GM21515 (cell line): ENCODE measurements around the gene USP40.
"Not testable (repeated sequence)": the region's sequence is repeated elsewhere in the genome, so short reads cannot be mapped to it uniquely, and the experiment has no call there.

Experiments
- ATAC-seq: cut with Tn5 transposase; IDR thresholded peaks from one replicate; pipeline ENCODE4 v1.9.1; 2021; ENCODE audit not compliant: unreplicated experiment

The USP40 gene, protein sequence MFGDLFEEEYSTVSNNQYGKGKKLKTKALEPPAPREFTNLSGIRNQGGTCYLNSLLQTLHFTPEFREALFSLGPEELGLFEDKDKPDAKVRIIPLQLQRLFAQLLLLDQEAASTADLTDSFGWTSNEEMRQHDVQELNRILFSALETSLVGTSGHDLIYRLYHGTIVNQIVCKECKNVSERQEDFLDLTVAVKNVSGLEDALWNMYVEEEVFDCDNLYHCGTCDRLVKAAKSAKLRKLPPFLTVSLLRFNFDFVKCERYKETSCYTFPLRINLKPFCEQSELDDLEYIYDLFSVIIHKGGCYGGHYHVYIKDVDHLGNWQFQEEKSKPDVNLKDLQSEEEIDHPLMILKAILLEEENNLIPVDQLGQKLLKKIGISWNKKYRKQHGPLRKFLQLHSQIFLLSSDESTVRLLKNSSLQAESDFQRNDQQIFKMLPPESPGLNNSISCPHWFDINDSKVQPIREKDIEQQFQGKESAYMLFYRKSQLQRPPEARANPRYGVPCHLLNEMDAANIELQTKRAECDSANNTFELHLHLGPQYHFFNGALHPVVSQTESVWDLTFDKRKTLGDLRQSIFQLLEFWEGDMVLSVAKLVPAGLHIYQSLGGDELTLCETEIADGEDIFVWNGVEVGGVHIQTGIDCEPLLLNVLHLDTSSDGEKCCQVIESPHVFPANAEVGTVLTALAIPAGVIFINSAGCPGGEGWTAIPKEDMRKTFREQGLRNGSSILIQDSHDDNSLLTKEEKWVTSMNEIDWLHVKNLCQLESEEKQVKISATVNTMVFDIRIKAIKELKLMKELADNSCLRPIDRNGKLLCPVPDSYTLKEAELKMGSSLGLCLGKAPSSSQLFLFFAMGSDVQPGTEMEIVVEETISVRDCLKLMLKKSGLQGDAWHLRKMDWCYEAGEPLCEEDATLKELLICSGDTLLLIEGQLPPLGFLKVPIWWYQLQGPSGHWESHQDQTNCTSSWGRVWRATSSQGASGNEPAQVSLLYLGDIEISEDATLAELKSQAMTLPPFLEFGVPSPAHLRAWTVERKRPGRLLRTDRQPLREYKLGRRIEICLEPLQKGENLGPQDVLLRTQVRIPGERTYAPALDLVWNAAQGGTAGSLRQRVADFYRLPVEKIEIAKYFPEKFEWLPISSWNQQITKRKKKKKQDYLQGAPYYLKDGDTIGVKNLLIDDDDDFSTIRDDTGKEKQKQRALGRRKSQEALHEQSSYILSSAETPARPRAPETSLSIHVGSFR

DNA sequence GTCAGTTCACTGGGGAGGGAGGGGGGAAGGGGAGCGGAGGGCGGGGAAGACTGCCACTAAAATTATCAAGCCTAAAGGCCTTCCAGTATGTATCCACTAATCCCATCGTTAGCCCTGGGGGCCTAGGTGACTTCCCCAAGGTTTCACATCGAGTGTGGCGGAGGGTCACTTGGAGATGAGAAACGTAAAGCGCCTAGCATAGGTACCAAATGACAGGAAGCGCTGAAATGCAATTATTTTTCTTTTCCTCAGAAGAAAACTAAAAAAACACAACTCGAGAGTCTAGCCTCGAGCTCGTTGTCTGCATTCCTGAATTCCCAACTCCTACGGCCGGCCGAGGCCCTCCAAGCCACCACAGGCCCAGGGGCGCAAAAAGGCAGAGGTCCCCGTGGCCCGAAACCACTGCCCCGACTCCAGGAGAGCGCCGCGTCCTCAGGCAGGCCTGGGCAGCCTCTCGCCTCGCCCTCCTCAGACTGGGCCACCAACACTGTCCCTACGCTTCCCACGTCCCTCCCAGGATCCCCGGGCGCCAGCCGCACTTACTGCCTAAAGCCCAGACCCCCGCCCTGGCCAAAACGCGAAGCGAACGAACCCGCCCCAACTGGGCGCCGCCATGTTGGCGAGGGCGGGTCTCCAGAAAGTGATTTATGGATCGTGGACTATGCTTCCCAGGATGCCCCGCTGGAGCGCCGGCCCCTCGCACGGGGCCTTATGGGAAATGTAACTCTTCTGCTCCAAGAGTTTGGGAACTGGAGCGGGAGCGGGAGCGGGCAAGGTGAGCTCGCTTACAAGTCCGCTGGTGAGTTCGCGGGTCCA is at the start of gene USP40:
TSS of gene USP40 (minus strand) at position 642 of the 816 bp plus-strand sequence. CDS start 1,228 bp downstream, outside the sequence.
- peak; percentile 74 for ATAC-seq

DNA sequence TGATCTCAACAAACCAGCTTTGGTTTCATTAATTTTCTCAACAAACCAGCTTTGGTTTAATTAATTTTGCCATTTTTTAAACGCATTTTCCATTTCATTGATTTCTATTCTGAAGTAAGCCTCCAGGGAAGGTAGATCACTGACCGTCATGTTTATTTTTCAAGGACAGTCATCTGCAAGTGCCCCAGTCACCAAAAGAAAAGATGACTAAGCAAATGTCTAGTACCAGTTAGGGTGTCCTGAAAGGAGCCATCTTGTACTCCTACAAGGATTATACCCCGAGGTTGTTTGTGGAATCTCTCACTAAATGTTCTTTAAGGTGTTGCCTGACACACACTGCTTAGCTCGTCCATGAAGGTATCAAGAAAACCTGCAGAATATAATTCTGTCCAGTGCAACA is 44.7 kb upstream of the USP40 start:
- ATAC-seq = no peak

DNA sequence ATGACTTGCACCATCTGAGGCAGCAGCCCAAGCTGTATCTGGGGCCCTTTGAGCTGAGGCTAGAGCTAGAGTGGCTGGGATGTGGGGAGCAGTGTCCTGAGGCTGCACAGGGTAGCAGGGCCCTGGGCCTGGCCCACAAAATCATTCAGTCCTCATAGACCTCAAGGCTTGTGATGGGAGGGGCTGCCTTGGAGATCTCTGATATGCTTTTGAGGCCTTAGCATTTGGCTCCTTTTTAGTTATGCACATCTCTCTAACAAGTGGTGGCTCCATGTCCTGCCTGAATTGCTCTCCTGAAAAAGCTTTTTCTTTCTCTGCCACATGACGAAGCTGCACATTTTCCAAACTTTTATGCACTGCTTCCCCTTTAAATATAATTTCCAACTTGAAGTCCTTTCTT is 39.1 kb upstream of the USP40 start:
- no peak for ATAC-seq

DNA sequence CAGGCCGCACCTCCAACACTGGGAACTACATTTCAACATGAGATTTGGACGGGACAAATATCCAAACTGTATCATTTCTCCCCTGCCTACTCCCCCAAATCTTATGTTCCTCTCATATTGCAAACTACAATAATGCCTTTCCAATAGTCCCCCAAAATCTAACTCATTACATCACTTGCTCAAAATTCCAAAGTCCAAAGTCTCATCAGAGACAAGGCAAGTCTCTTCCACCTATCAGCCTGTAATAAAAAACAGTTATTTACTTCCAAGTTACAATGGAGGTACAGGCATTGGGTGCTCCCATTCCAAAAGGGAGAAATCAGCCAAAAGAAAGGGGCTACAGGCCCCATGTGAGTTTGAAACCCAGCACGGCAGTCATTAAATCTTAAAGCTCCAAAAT is 38.2 kb upstream of the USP40 start:
- no peak for ATAC-seq

DNA sequence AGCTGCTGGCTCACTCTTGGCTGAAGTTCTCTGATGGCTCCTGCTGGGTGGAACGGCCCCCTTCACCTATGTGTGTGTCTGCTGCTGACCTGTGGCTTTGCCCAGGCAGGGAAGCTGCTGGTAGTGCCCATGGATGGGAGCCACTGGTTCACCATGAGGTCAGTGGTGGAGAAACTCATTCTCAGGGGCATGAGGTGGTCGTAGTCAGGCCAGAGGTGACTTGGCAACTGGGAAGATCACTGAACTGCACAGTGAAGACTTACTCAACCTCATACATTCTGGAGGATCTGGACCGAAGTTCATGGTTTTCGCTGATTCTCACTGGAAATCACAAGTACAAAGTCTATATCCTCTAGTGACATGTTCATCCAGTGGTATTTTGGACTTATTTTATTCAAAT is 36.9 kb upstream of the USP40 start:
- no peak for ATAC-seq

DNA sequence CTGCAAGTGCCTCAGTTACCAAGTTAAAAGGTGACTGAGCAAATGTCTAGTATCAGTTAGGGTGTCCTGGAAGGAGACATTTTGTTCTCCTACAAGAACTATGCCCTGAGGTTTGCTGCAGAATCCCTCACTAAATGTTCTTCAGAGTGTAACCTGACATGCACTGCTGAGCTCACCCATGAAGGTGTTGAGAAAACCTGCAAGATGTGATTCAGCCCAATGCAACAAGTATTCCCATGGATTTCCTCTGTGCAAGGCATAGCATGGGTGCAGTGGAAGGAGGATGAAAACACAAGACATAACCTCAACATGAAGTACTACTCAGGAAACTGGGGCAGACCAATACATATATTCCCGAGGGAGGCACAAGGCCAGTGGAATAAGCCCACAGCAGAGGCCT is 35.5 kb upstream of the USP40 start:
- no peak for ATAC-seq

DNA sequence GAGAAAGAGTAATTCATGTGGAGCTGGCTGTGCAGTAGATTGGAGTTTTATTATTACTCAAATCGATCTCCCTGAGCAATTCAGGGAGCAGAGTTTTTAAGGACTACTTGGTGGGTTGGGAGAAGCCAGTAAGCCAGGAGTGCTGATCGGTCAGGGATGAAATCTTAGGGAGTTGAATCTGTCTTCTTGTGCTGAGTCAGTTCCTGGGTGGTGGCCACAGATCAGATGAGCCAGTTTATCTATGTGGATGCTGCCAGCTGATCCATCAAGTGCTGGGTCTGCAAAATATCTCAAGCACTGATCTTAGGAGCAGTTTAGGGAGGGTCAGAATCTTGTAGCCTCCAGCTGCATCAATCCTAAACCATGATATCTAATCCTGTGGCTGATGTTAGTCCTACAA is 33.8 kb upstream of the USP40 start:
- ATAC-seq = no peak

DNA sequence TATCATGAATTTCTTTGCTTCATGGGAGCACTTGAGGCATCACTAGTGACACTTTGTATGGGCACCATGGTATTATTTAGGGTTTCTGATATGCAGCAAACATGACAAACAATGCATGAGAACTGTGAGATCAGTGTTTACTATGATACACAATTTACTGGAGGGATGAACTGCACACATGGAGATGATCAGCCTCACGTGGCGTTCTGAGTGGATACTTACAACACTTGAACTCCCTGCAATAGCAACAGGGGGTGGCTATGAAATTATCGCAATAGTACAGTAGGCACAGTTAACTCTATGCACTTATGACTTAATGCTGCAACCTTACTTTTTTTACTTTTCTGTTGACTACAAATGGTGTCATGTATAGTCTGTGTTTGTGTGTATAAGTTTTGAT is 32.4 kb upstream of the USP40 start:
- ATAC-seq = no peak

DNA sequence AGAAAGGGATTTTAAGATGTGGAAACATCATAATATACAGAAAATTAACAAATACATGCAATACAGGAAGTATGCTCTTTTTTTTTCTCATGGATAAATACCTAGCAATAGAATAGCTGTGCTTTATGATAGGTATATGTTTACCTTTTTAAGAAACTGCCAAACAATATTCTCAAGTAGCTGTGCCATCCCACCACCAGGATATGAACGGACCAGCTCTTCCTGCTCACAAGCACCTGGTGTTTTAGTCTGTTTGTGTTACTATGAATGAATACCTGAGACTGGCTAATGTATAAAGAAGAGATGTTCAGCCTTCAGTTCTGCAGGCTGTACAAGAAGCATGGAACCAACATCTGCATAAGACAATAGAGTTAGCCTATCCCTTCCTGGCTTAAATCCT is 30.9 kb upstream of the USP40 start:
- no peak for ATAC-seq

DNA sequence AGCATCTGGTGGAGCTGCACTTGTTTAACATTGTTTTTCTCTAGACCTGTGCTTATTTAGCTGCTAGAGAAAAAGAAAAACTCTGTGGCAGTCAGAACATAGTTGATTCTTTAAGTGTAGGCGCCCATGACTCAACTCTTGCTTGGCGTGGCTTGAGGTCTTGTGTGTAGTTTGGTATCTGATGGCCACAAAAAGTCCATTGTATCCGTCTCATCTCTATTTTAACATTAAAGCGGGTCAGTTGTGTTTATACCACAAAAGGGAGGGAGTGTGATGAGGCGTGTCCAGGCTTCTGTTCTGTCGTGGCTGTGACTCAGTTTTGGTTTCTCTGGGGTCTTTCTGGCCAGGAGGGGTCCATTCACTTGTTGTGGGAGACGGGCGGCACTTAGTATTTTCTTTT is 26.6 kb upstream of the USP40 start:
- no peak for ATAC-seq

DNA sequence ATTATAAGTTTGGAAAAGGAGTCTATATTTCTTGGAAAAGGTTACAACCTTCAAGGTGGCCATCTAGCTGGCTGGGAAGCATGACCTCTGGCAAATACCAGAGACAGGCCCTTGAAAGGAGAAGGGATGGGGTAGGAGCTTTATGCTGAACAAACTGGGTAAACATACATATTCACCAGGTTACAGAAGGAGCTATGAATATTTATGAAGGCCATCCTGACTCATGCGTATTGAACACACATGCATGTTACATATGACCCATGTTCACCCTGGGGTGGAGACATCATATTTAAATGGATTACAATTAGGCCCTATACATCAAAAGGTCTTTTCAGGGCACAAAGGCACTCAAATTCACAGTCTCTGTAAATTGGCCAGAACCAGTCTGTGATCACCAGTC is 26.1 kb upstream of the USP40 start:
- not testable (repeated sequence) for ATAC-seq

DNA sequence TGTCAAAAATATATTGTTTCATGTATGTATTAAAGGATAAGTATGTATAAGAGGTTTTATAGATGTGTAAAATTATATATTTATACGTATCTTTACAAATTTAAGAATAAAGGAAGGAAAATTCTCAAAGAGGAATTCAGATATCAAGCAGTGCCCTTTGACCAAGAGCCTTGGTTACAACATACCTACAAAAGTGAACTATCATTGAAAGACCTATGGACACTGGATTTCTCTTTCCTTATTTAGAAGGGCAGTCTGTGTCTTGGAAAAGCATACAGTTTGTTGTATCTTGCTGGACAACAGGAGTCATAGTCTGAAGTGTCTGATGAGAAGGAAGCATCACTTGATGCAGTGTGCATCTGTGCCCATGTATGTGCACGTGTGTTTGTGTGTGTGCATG is 21.8 kb upstream of the USP40 start:
- no peak for ATAC-seq

DNA sequence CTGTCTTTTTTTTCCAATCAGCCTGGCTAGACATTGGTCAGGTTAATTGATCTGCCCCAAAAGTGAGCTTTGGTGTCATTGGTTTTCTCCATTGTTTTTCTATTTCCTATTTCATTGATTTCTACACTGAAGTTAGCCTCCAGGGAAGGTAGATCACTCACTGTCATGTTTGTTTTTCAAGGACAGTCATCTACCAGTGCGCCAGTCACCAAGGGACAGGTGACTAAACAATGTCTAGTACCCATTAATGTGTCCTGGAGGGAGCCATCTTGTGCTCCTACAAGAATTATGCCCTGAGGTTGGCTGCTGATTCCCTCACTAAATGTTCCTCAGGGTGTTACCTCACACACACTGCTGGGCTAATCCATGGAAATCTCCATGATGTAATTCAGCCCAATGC is 17.6 kb upstream of the USP40 start:
- ATAC-seq = no peak

DNA sequence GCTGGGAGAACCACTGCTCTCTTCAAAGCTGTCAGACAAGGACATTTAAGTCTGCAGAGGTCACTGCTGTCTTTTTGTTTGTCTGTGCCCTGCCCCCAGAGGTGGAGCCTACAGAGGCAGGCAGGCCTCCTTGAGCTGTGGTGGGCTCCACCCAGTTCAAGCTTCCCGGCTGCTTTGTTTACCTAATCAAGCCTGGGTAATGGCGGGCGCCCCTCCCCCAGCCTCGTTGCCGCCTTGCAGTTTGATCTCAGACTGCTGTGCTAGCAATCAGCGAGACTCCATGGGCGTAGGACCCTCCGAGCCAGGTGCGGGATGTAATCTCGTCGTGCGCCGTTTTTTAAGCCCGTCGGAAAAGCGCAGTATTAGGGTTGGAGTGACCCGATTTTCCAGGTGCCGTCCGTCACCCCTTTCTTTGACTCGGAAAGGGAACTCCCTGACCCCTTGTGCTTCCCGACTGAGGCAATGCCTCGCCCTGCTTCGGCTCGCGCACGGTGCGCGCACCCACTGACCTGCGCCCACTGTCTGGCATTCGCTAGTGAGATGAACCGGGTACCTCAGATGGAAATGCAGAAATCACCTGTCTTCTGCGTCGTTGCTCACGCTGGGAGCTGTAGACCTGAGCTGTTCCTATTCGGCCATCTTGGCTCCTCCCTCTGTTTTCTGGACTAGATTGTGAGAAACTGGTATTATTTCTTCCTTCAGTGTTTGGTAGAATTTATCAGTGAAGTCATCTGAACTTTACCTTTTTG is 16.8 kb upstream of the USP40 start:
- ATAC-seq = not testable (repeated sequence)

DNA sequence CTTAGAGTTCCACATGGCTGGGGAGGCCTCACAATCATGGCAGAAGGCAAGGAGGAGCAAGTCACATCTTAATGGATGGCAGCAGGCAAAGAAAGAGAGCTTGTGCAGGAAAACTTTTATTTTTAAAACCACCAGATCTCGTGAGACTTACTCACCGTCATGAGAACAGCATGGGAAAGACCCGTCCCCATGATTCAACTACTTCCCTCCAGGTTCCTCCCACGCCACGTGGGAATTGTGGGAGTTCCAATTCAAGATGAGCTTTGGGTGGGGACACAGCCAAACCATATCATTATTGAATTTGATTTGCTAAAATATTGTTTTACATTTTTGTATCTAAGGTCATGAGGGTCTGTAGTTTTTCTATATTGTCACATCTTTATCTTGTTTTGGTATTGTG is 10.8 kb upstream of the USP40 start:
- ATAC-seq = not testable (repeated sequence)

DNA sequence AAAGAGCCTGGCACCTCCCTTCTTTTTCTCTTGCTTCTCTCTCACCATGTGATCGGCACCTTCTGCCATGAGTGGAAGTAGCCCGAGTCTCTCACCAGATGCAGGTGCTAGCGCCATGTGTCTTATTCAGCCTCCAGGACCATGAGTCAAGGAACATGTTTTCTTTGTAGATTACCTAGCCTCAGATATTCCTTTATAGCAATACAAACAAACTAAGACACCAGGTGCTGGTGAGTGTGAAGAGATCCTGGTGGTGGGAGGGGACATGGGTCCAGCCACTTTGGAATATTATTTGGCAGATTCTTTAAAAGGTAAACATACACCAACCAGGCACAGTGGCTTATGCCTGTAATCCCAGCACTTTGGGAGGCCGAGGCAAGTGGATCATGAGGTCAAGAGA is 5.9 kb upstream of the USP40 start:
- no peak for ATAC-seq

DNA sequence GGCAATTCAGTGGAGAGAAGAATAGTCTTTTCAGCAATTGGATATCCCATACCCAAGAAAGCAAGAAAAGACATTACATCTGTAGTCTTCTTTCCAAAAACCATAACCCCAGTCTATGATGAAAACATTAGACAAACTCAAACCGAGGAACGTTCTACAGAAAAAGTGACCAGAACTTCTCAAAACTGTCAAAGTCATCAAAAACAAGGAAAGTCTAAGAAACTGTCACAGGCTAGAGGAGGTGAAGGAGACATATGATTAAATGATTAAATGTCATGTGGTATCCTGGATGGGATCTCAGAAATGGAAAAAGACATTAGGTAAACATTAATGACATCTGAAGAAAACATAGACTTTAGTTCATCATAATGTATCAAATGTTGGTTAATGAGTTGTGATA is 4.9 kb upstream of the USP40 start:
- no peak for ATAC-seq

DNA sequence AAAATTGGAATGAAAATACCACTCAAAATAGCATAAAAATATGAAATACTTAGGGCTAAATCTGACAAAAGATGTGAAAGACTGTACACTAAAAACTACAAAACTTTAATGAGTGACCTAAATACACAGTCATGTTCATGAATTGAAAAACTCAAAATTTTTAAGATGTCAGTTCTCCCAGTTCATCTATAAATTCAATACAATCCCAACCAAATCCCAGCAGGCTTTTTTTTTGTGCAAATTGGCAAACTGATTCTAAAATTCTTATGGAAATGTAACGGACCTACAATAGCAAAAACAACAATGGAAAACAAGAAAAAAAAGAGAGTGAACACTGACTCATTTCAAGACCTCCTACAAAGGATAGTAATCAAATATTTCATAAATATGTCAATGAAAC is 4.4 kb upstream of the USP40 start:
- no peak for ATAC-seq

DNA sequence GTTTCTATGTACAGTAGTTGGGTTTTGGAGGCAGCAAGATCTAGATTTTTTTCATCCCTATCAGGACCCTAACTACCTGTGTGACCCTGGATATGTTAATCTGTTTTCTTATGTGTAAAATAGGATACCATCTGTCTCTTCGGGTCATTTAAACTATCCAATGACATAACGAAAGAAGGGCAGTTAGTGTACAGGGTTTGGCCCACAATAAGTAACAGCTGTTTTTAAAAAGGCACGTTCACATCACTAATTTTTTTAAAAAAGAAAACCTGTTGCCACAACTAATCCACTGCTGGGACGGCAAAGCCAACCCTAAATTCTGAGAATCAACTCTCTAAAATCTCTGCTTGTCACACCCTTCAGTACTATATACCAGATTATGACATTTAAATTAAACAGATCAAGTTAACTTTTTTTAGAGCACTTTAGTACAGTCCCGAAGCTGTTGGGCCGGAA is 869 bp downstream of the USP40 start:
- peak; percentile 35 for ATAC-seq
